ENCODE data around the gene NUAK1. TPM values are rescaled to one million over a fixed set of nuclear protein-coding genes. Genes with fewer than 3 reads are reported as not detected.
A peak's percentile ranks its signal among the peaks of the same experiment; 100 is the strongest.

Gene NUAK1
- total RNA-seq, 4 donors from 2014 or later, result 0.75 to 14.7 (median 3.5) TPM

DNA sequence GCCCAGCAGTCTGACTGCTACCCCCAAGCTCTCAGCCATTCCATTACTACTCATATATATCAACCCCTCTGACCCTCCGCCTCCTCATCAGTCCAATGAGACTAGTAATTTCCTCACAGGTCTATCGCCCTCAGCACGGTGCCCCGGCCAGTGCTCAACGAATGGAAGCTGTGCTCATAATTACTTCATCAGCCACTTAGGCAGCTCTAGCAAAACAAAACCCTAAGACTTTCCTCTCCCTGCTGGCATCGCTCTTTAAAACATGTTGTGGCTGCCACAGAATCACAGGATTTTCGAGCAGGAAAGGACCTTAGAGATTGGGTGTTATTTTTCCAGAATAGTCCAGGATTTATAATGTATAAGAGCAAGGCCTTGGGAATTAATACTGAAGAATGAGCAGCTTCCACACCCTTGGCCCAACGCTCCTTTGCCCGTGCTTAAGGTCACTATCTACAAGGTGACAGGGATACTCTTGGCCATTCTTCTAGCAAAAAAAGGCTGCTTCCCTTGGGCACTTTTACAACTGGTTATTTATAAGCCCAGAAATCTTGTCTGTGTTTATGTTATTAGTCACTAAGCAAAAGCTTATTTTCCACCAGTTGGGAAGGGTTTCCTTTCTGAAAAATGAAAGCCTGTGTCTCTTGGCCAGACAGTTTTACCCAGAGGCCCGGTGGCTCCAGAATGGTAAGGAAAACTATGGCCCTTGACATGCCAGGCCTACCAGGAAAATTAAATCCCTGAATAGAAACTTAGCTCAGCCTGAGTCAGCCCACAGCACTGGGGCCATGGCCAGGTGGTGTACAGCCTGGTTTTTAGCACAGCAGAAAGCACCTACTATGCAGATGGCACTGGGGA is 47.9 kb downstream of the NUAK1 start:
- WGBS, 2 donors (ENCODE audit: low coverage in 1 of 2), result 42 to 77% methylated on average over 2 to 10 of the region's 10 CpGs

DNA sequence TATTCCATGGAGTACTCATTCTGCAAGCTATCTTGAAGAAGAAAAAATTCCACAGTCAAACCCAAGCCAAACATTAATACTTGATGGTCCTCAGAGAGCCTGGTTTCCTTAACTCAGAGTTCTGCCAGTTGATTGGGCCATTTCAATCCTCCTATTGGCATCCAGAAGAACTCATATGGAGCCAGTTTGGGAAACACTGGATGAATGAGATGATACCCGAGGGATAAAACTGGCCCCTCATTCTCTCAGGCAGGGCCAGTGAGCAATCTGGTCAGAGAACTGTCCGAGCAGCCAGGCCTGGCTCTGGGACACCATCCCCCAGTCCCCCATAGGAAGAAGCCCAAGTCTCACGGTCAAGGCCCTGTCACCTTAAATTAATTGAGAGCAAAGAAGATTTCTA is 48.8 kb downstream of the NUAK1 start:
- intact Hi-C loops (cut with DNase I; ENCODE audit: low total_unique reads) (no loop called here), in situ Hi-C loops (cut with MboI; ENCODE audit: low pct_ligation_motif_present in 1 of 4, low pct_unique_long_range_greater_than_20kb in 1 of 4, low sequenced_read_pairs in 3 of 4) (no loop called here)
- WGBS, 2 donors (ENCODE audit: low coverage in 1 of 2), result 84% methylated on average over 3 of the region's 3 CpGs; no CpG with 5 or more reads in 1 of the 2 donors

More for the DNA sequence above, 47.9 kb downstream of the NUAK1 start:
- no peaks in the 10 kb centered on the region for H3K36me3 ChIP-seq
- H3K4me3 ChIP-seq, result no peak overlapping the region
- DNase-seq, result no peak
- peak overlapping the region; percentile 58 to 71 (median 68) for H3K27ac ChIP-seq
- in situ Hi-C loops (cut with MboI; ENCODE audit: low pct_ligation_motif_present in 1 of 4, low pct_unique_long_range_greater_than_20kb in 1 of 4, low sequenced_read_pairs in 3 of 4) (no loop called here), intact Hi-C loops (cut with DNase I; ENCODE audit: low total_unique reads) (no loop called here)
- H3K27me3 ChIP-seq, result no peaks in the 10 kb centered on the region
- H3K9me3 ChIP-seq, result no peaks in the 10 kb centered on the region
- TF ChIP-seq POLR2AphosphoS5 (IDR thresholded peaks at IDR 0.05), result peak in 2 of 3 donors; percentile 38 to 53
- TF ChIP-seq POLR2A (IDR thresholded peaks at IDR 0.05), result no peak
- TF ChIP-seq, protein P1, sequence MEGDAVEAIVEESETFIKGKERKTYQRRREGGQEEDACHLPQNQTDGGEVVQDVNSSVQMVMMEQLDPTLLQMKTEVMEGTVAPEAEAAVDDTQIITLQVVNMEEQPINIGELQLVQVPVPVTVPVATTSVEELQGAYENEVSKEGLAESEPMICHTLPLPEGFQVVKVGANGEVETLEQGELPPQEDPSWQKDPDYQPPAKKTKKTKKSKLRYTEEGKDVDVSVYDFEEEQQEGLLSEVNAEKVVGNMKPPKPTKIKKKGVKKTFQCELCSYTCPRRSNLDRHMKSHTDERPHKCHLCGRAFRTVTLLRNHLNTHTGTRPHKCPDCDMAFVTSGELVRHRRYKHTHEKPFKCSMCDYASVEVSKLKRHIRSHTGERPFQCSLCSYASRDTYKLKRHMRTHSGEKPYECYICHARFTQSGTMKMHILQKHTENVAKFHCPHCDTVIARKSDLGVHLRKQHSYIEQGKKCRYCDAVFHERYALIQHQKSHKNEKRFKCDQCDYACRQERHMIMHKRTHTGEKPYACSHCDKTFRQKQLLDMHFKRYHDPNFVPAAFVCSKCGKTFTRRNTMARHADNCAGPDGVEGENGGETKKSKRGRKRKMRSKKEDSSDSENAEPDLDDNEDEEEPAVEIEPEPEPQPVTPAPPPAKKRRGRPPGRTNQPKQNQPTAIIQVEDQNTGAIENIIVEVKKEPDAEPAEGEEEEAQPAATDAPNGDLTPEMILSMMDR (IDR thresholded peaks at IDR 0.05), result no peak
- no peak for TF ChIP-seq EP300 (IDR thresholded peaks at IDR 0.05; ENCODE audit: low read depth)
- H3K4me1 ChIP-seq, result peaks cover 0 to 12% (median 2%) of the 10 kb centered on the region in 4 donors

DNA sequence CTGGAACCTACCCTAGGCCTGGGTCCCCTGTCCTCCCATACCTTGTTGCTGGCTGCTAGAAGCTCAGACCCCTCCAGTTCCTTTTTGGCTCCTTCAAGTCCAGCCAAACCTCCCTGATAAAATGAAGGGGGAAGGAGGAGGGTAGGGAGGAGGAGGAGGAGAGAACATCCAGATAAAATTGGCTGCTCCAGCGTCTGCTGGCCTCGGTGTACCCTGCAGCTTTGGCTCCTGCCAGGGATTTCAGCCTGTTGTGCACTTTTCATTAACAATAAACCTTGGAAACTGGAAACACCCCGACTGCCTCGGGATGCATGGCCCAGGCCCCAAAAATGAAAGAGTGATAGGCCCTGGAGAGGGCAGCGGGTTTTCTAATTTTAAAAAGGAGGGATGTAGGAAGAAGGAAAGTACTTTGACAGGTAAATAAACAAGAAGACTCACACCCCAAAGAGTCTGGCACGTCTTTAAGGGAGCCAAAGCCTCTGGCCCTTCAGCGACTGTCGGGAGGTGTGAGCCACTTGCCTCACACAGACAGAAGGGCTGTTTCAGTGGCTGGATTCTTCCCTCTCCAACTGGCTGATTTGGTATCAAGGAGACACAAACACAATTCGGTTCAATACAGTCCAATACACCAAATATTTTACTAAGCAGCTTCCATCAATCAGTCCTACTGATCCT is 49.8 kb downstream of the NUAK1 start:
- Histone ChIP-seq H3K9me3 (no peaks in the 10 kb centered on the region), H3K27me3 (no peaks in the 10 kb centered on the region), H3K4me1 (peaks cover 0 to 12% (median 6%) of the 10 kb centered on the region in 4 donors), H3K27ac (peak overlapping the region in 1 of 4 donors; percentile 29), H3K4me3 (no peak overlapping the region), H3K36me3 (no peaks in the 10 kb centered on the region)
- TF ChIP-seq, protein P1 (IDR thresholded peaks at IDR 0.05), result no peak
- TF ChIP-seq EP300 (IDR thresholded peaks at IDR 0.05; ENCODE audit: low read depth), result no peak
- no peak for TF ChIP-seq POLR2A (IDR thresholded peaks at IDR 0.05)
- no peak for TF ChIP-seq POLR2AphosphoS5 (IDR thresholded peaks at IDR 0.05)
- WGBS, 2 donors (ENCODE audit: low coverage in 1 of 2), result 59 to 75% methylated on average over 5 to 9 of the region's 9 CpGs
- intact Hi-C loops (cut with DNase I; ENCODE audit: low total_unique reads), result no loop called here
- no peak for DNase-seq
- in situ Hi-C loops (cut with MboI; ENCODE audit: low pct_ligation_motif_present in 1 of 4, low pct_unique_long_range_greater_than_20kb in 1 of 4, low sequenced_read_pairs in 3 of 4), result no loop called here

More for the DNA sequence above, 48.8 kb downstream of the NUAK1 start:
- no peak for DNase-seq
- no peaks in the 10 kb centered on the region for H3K9me3 ChIP-seq
- peak overlapping the region; percentile 58 to 71 (median 68) for H3K27ac ChIP-seq
- H3K4me3 ChIP-seq, result no peak overlapping the region
- peaks cover 0 to 12% (median 2%) of the 10 kb centered on the region in 4 donors for H3K4me1 ChIP-seq
- TF ChIP-seq EP300 (IDR thresholded peaks at IDR 0.05; ENCODE audit: low read depth) (no peak), POLR2A (IDR thresholded peaks at IDR 0.05) (no peak), POLR2AphosphoS5 (IDR thresholded peaks at IDR 0.05) (no peak)
- TF ChIP-seq, protein P1 (IDR thresholded peaks at IDR 0.05), result no peak
- no peaks in the 10 kb centered on the region for H3K36me3 ChIP-seq
- H3K27me3 ChIP-seq, result no peaks in the 10 kb centered on the region

DNA sequence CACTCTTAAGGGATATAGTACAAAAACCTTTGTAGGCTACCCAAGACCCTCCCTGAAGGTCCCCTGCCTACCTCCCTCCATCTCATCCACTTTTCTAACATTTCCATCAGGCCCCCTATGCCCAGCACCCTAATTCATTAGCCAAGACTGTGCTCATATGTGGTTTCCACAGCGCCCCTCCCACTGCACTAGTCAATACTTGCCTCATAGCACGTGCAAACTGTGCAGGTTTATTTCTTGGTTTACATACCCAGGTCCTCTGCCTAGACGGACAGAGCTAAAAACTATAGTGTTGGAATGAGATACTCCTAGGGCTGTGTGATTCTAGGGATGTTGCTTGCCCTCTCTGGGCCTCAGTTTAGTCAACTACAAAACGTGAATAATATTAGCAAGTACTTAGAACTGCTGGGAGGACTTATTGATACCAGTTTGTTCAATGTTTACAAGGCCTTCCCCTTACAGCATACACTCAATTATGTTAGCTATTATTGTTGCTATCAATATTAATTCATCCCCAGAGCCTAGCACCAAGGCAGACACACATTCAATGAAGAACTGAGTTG is 50.4 kb downstream of the NUAK1 start:
- no peak for DNase-seq
- Histone ChIP-seq H3K27me3 (no peaks in the 10 kb centered on the region), H3K4me3 (no peak overlapping the region), H3K36me3 (no peaks in the 10 kb centered on the region), H3K4me1 (peaks cover 0 to 12% (median 6%) of the 10 kb centered on the region in 4 donors), H3K27ac (no peak overlapping the region), H3K9me3 (no peaks in the 10 kb centered on the region)
- WGBS, 2 donors (ENCODE audit: low coverage in 1 of 2), result 60 to 73% methylated on average over 1 to 4 of the region's 4 CpGs
- intact Hi-C loops (cut with DNase I; ENCODE audit: low total_unique reads), result no loop called here
- in situ Hi-C loops (cut with MboI; ENCODE audit: low pct_ligation_motif_present in 1 of 4, low pct_unique_long_range_greater_than_20kb in 1 of 4, low sequenced_read_pairs in 3 of 4), result no loop called here
- TF ChIP-seq EP300 (IDR thresholded peaks at IDR 0.05; ENCODE audit: low read depth), result no peak
- TF ChIP-seq, protein P1 (IDR thresholded peaks at IDR 0.05), result no peak
- no peak for TF ChIP-seq POLR2A (IDR thresholded peaks at IDR 0.05)
- no peak for TF ChIP-seq POLR2AphosphoS5 (IDR thresholded peaks at IDR 0.05)
